Thyroid gland (tissue), 4 donors: ENCODE results near the gene ZC3H10.

Experiments used
- POLR2A ChIP-seq, 2 donors: fragments of 450-650 bp; IDR thresholded peaks; one replicate each; pipeline ENCODE4 v1.6.1; 2017; ENCODE audit warnings: antibody characterized with exemption in 2 of 2, mild to moderate bottlenecking in 2 of 2, moderate library complexity in 1 of 2
- TF ChIP-seq, protein P1 (sequence below), 6 experiments: fragments of 200-600 bp in 3 of 6; fragments of 450-650 bp in 3 of 6; sonication (generic) in 3 of 6; IDR thresholded peaks; one replicate each; pipeline ENCODE4 v1.5.1; 2016 to 2019; ENCODE audit warnings: antibody characterized with exemption in 6 of 6, mild to moderate bottlenecking in 2 of 6, inconsistent platforms in 1 of 6, moderate library complexity in 1 of 6

GRCh38 chr12:56127888-56128669 is 10.0 kb downstream of the ZC3H10 start, which contains the start of gene ESYT1:
- peak; percentile 88 to 98 for TF ChIP-seq POLR2A (IDR thresholded peaks at IDR 0.05)
- TF ChIP-seq, protein P1, sequence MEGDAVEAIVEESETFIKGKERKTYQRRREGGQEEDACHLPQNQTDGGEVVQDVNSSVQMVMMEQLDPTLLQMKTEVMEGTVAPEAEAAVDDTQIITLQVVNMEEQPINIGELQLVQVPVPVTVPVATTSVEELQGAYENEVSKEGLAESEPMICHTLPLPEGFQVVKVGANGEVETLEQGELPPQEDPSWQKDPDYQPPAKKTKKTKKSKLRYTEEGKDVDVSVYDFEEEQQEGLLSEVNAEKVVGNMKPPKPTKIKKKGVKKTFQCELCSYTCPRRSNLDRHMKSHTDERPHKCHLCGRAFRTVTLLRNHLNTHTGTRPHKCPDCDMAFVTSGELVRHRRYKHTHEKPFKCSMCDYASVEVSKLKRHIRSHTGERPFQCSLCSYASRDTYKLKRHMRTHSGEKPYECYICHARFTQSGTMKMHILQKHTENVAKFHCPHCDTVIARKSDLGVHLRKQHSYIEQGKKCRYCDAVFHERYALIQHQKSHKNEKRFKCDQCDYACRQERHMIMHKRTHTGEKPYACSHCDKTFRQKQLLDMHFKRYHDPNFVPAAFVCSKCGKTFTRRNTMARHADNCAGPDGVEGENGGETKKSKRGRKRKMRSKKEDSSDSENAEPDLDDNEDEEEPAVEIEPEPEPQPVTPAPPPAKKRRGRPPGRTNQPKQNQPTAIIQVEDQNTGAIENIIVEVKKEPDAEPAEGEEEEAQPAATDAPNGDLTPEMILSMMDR (IDR thresholded peaks at IDR 0.05) = no peak
